Tracheal epithelial cell (primary cell): ENCODE measurements around the gene RHOC. TPM values are rescaled to one million over a fixed set of nuclear protein-coding genes. Genes with fewer than 3 reads are reported as not detected.

Experiments used
- total RNA-seq: library from RNA; depleted of rRNA; stranded (reverse); fragments of >200 nt; gene quantifications from 2 replicates; pipeline ENCODE4 v1.2.1, GENCODE V29; 2014

The RHOC gene
- total RNA-seq = 315 and 592 TPM in 2 replicates

DNA sequence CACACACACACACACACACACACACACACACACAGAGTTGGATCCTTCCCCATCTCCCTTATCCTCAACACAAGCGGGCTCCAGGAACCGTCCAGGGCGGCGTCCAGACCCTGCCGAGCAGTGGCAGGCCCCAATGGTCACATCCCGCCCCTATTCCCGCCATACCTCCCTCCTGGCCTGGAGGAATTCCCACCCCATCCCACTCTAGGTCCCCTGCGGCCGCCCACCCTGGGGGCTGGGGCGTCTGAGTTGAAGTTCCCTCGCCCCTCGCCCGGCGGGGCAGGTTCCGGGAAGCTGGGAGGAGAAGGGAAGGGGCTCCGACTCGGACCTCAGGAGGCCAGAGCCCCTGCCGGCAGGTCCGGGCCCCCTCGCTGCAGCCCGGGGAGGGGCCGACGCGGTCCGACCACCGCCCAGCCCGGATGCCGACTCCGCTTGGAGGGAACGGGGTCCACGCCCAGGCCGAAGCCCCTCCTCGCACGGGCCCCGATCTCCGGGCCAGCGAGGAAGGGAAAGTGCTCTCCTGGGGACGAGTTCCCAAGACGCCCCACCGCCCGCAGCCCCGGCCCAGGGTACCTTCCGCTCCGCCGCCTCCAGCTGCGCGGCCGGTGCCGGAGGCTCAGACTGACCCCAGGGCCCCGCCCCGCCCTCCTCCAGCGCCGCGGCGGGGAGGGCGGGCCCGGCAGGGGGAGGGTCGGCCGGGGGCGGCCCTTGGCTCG lies at the start of gene RHOC:
TSS of gene RHOC (minus strand) at position 623 of the 716 bp plus-strand sequence. CDS start 3,328 bp downstream, outside the sequence.

DNA sequence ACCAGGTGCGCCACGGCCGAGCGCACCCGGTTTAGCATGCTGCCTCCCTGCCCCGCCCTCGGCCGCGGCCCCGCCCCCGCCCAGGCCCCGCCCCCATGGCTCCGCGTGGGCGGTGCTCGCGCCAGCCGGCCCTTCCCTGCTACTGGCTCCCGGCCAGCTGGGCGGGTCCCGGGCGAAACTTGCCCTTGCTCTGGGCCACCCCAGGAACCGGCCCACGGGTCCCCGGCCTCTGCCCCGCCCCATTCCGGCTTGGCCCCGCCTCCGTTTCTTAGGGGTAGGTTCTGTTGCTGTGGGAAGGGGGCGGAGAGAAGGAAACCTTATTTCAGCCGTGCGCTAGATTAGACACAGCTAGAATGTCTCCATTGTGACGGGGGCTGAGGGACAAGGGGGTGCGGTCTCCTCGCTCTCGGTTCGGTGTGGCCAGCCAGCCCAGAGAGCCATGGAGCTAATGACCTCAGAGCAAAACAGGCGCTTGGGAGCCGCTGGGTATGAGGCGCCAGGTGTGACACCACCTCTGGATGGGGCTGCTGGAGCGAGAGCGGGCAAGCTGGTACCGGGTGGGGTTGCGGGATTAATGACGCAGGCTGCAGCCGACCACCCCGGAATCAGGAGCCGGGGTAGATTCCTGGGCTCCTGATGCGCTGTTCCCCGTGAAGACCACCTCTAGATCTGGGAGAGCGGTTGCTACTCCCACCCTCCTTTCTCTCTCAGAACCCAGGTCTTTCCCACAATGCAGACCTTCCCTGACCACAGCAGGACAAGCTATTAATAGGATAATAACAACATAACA lies 8.5 kb upstream of the RHOC start, which contains the start of gene PPM1J:
TSS of gene PPM1J (minus strand) at position 69 of the 790 bp plus-strand sequence. CDS start at position 38, 31 bp downstream.

DNA sequence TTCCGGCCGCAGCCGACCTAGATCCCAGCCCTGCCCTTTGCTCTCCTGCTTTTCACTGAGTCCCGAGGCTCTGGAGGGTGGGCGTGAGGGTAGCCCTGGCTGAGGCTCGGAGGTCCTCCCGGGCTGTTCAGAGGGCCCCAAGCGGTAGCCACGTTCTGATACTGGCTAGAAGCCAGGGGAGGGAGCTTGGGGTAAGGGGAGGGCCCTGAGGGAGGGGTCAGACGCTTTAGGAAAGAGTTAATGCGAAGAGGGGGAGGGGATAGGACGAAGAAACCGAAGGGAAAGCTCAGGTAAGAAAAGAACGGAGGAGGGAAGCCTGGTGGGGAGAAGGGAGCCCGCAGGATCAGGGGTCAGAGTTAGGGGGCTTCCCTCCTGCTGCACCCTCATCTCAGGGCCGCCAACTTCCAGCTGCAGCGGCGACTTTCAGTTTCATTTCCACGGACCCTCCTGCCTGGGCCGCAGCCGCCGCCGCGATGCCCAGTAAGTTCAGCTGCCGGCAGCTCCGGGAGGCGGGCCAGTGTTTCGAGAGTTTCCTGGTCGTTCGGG lies 32.4 kb downstream of the RHOC start, which contains the start of gene MOV10:
TSS of gene MOV10 (plus strand) at position 220 of the 546 bp plus-strand sequence. CDS start at position 474, 254 bp downstream.

Other genes starting within 250 kb of the RHOC start
- 0.43 and 1.7 TPM in 2 replicates for gene WNT2B, start 198.2 kb downstream of the RHOC start, total RNA-seq
- gene ST7L, start 88.0 kb downstream of the RHOC start, total RNA-seq = 10.0 and 11.6 TPM in 2 replicates
- 181 and 215 TPM in 2 replicates for gene CAPZA1, start 87.3 kb downstream of the RHOC start, total RNA-seq
- gene MOV10, start 32.5 kb downstream of the RHOC start, total RNA-seq = 22.0 and 30.6 TPM in 2 replicates
- 5.1 and 7.2 TPM in 2 replicates for gene PPM1J, start 8.2 kb upstream of the RHOC start, total RNA-seq
- gene SLC16A1, start 249.1 kb upstream of the RHOC start, total RNA-seq = 192 TPM in 2 replicates